Endothelial cell of umbilical vein (primary cell): ENCODE measurements around the gene EFS. TPM values are rescaled to one million over a fixed set of nuclear protein-coding genes. Genes with fewer than 3 reads are reported as not detected.

Experiments
- BruUV-seq: library from RNA; stranded (reverse); fragments of 400-500 nt; replicated peaks from 2 replicates; lab custom pipeline; 2021; lab: Mats Ljungman, UMichigan
- CTCF ChIA-PET: fragments of 300-600, 350-600 bp; sonication (Branson Sonifier 250); formaldehyde crosslinking; loops from one replicate; lab custom pipeline; 2021; ENCODE audit warnings: antibody characterized with exemption, inconsistent platforms; lab: Charles Lee
- POLR2A ChIA-PET: fragments of 300-600, 350-600 bp; sonication (Branson Sonifier 250); formaldehyde crosslinking; loops from one replicate; lab custom pipeline; 2021; ENCODE audit warnings: antibody characterized with exemption, inconsistent platforms; lab: Charles Lee
- DNase-seq: peaks from one replicate; pipeline ENCODE4 v3.0.0-alpha.2; 2011; ENCODE audit warnings: low read depth, low spot score
- FAIRE-seq: peaks from 2 replicates; lab custom pipeline; 2011; peaks lifted over from hg19 to GRCh38; lab: Jason Lieb, UNC
- H2AFZ ChIP-seq: 2 replicates; pipeline ENCODE4 v1.6.0; 2012; ENCODE audit warnings: low read depth, low read length, control low read depth, inconsistent platforms
- H3K27ac ChIP-seq: 2 replicates; pipeline ENCODE4 v1.5.1; 2011; ENCODE audit warnings: low read depth, mild to moderate bottlenecking, control low read depth, low read length, moderate library complexity; ENCODE audit not compliant: insufficient read depth
- H3K27me3 ChIP-seq, 2 experiments: 2 replicates each; pipeline versions ENCODE4 v1.6.0 to v1.6.1; 2011; ENCODE audit warnings: low read length in 2 of 2, mixed read lengths in 1 of 2; ENCODE audit not compliant: control insufficient read depth in 2 of 2, insufficient read depth in 2 of 2
- H3K36me3 ChIP-seq, 2 experiments: 2 replicates in 1 of 2; 3 replicates in 1 of 2; pipeline ENCODE4 v1.5.1; 2011; ENCODE audit warnings: low read length in 2 of 2, mild to moderate bottlenecking in 1 of 2, moderate library complexity in 1 of 2; ENCODE audit not compliant: control insufficient read depth in 2 of 2, insufficient read depth in 2 of 2; ENCODE audit errors: extremely low read depth in 1 of 2
- H3K4me1 ChIP-seq: 3 replicates; pipeline ENCODE4 v1.5.1; 2011; ENCODE audit warnings: mild to moderate bottlenecking, low read length; ENCODE audit not compliant: control insufficient read depth, insufficient read depth; ENCODE audit errors: extremely low read depth
- H3K4me2 ChIP-seq: 2 replicates; pipeline ENCODE4 v1.6.1; 2011; ENCODE audit warnings: low read length, control low read depth, mixed read lengths; ENCODE audit not compliant: insufficient read depth
- H3K4me3 ChIP-seq, 3 experiments: fragments of 200-600 bp in 1 of 3; sonication (generic), shearing (Covaris generic) in 1 of 3; replicated peaks in 1 of 3; 2 replicates each; pipeline ENCODE4 v1.5.1; 2011 to 2016; ENCODE audit warnings: control low read depth in 3 of 3, low read length in 3 of 3, mild to moderate bottlenecking in 2 of 3, inconsistent platforms in 1 of 3, low read depth in 1 of 3, moderate library complexity in 1 of 3; ENCODE audit not compliant: insufficient read depth in 1 of 3
- H3K79me2 ChIP-seq: 2 replicates; pipeline ENCODE4 v1.6.0; 2012; ENCODE audit warnings: low read length, inconsistent platforms; ENCODE audit not compliant: control insufficient read depth, insufficient read depth
- H3K9ac ChIP-seq: replicated peaks from 2 replicates; pipeline ENCODE3; 2011; ENCODE audit warnings: low read length, control low read depth; ENCODE audit not compliant: insufficient read depth; ENCODE audit errors: extremely low read depth
- H3K9me1 ChIP-seq: replicated peaks from 3 replicates; pipeline ENCODE4 v1.6.0; 2011; ENCODE audit warnings: mild to moderate bottlenecking, low read length; ENCODE audit not compliant: control insufficient read depth, insufficient read depth; ENCODE audit errors: extremely low read depth
- H3K9me3 ChIP-seq: replicated peaks from 2 replicates; pipeline ENCODE4 v1.5.1; 2012; ENCODE audit warnings: low read length, inconsistent platforms; ENCODE audit not compliant: control insufficient read depth, insufficient read depth
- H4K20me1 ChIP-seq: replicated peaks from 2 replicates; pipeline ENCODE3; 2011; ENCODE audit warnings: mild to moderate bottlenecking, low read length; ENCODE audit not compliant: control insufficient read depth, insufficient read depth; ENCODE audit errors: extremely low read depth
- EZH2 ChIP-seq: IDR thresholded peaks from 2 replicates; pipeline ENCODE4 v1.6.1; 2012; ENCODE audit warnings: borderline replicate concordance, low read depth, mild to moderate bottlenecking, moderate library complexity, low read length, inconsistent platforms; ENCODE audit not compliant: severe bottlenecking
- FOS ChIP-seq: IDR thresholded peaks from 2 replicates; pipeline ENCODE4 v1.6.1; 2011; ENCODE audit warnings: mild to moderate bottlenecking, low read length, moderate library complexity, borderline replicate concordance; ENCODE audit not compliant: insufficient read depth
- GATA2 ChIP-seq: IDR thresholded peaks from 2 replicates; pipeline ENCODE4 v1.7.0; 2011; ENCODE audit warnings: low read depth, mild to moderate bottlenecking, moderate library complexity, mixed read lengths, low read length; ENCODE audit not compliant: insufficient read length, insufficient read depth
- JUN ChIP-seq: IDR thresholded peaks from 2 replicates; pipeline ENCODE4 v1.6.1; 2011; ENCODE audit warnings: borderline replicate concordance, low read depth; ENCODE audit not compliant: insufficient read length, insufficient read depth
- MYC ChIP-seq: IDR thresholded peaks from one replicate; pipeline ENCODE4 v1.6.1; 2011; ENCODE audit warnings: mild to moderate bottlenecking, low read depth, low read length
- POLR2A ChIP-seq: IDR thresholded peaks from 2 replicates; pipeline ENCODE4 v1.6.1; 2012; ENCODE audit warnings: low read depth, mild to moderate bottlenecking, control low read depth, low read length
- POLR2AphosphoS5 ChIP-seq: IDR thresholded peaks from 2 replicates; pipeline ENCODE4 v1.6.1; 2012; ENCODE audit warnings: low read depth, mild to moderate bottlenecking, control low read depth, low read length, moderate library complexity; ENCODE audit not compliant: insufficient read depth
- dilution Hi-C: fragments of 300-500 bp; cut with MboI; formaldehyde crosslinking; loops from one replicate; pipeline ENCODE4 v1.15.0; 2019; ENCODE audit warnings: low sequenced_read_pairs; ENCODE audit not compliant: extremely low pct_ligation_motif_present
- intact Hi-C: fragments of 100-400 bp; cut with micrococcal nuclease; formaldehyde crosslinking; loops from one replicate; pipeline ENCODE4 v1.10.0; 2022
- polyA plus RNA-seq, 4 experiments: library from polyadenylated mRNA; depleted of rRNA in 3 of 4; stranded (reverse) in 3 of 4; unstranded in 1 of 4; fragments of >200 nt; gene quantifications; 2 replicates each; pipeline versions ENCODE4 v1.2.1 to v1.2.3, GENCODE V29; 2011 to 2012; ENCODE audit warnings: missing spikeins in 1 of 4
- total RNA-seq: library from RNA; stranded (reverse); gene quantifications from 2 replicates; pipeline ENCODE4 v1.2.3, GENCODE V29; 2021
- TF ChIP-seq, protein P1 (sequence below): IDR thresholded peaks from 2 replicates; pipeline ENCODE4 v1.6.1; 2011; ENCODE audit not compliant: insufficient read depth, insufficient read length
- TF ChIP-seq, protein P2 (sequence below), 2 donors: IDR thresholded peaks; 1 replicate in 1 of 2; 2 replicates in 1 of 2; pipeline ENCODE4 v1.5.1; 2011; ENCODE audit warnings: low read length in 2 of 2, mild to moderate bottlenecking in 2 of 2, moderate library complexity in 2 of 2, control low read depth in 1 of 2, inconsistent platforms in 1 of 2, low read depth in 1 of 2; ENCODE audit not compliant: insufficient read depth in 1 of 2; ENCODE audit errors: extremely low read depth in 1 of 2

EFS gene
- total and polyA plus RNA-seq, 2 donors (not counting 3 experiments of a cell fraction or from before 2014, with no cell fraction given) = 0.03 to 0.13 TPM

DNA sequence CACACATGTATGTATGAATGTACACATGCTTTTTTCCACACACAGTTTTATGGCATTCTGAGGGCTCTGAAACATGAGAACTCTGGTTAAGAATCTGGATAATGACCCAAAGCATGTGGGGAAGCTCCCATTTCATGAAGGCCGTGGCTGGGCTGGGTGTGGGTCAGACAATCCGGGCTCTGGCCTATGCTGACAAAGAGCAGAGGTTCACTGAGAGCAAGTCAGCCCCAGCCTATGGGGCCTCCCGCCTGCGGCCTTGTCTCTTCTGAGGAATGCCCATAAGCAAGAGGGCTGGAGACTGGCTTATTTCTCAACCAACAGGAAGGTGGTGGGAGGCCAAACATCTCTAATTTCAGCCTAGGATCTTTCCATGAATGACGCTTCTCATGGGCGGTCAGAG lies 34.6 kb upstream of the EFS start:
- no peak overlapping the region for H3K4me3 ChIP-seq
- no peak overlapping the region for H3K9ac ChIP-seq
- H3K9me3 ChIP-seq = no peaks in the 10 kb centered on the region
- no peak overlapping the region for H3K4me2 ChIP-seq
- no TSS peak for BruUV-seq
- H3K4me1 ChIP-seq = no peaks in the 10 kb centered on the region
- no peaks in the 10 kb centered on the region for H3K36me3 ChIP-seq
- no peak for FAIRE-seq
- H3K9me1 ChIP-seq = no peaks in the 10 kb centered on the region
- no peak for TF ChIP-seq POLR2AphosphoS5
- no peak for TF ChIP-seq JUN
- TF ChIP-seq, protein P1, sequence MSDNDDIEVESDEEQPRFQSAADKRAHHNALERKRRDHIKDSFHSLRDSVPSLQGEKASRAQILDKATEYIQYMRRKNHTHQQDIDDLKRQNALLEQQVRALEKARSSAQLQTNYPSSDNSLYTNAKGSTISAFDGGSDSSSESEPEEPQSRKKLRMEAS = no peak
- TF ChIP-seq, protein P2, sequence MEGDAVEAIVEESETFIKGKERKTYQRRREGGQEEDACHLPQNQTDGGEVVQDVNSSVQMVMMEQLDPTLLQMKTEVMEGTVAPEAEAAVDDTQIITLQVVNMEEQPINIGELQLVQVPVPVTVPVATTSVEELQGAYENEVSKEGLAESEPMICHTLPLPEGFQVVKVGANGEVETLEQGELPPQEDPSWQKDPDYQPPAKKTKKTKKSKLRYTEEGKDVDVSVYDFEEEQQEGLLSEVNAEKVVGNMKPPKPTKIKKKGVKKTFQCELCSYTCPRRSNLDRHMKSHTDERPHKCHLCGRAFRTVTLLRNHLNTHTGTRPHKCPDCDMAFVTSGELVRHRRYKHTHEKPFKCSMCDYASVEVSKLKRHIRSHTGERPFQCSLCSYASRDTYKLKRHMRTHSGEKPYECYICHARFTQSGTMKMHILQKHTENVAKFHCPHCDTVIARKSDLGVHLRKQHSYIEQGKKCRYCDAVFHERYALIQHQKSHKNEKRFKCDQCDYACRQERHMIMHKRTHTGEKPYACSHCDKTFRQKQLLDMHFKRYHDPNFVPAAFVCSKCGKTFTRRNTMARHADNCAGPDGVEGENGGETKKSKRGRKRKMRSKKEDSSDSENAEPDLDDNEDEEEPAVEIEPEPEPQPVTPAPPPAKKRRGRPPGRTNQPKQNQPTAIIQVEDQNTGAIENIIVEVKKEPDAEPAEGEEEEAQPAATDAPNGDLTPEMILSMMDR (IDR thresholded peaks at IDR 0.05; ENCODE audit: extremely low read depth in 1 of 2, insufficient read depth in 1 of 2, low read depth in 1 of 2, low read length in 2 of 2) = no peak
- TF ChIP-seq EZH2 = no peak
- TF ChIP-seq GATA2 = no peak
- TF ChIP-seq FOS = no peak
- TF ChIP-seq POLR2A = no peak
- TF ChIP-seq MYC = no peak
- POLR2A ChIA-PET = no interaction called here
- intact Hi-C loops (no loop called here), dilution Hi-C loops (no loop called here)
- no peaks in the 10 kb centered on the region for H3K27me3 ChIP-seq
- H2AFZ ChIP-seq = no peak overlapping the region
- no peak for DNase-seq
- no peaks in the 10 kb centered on the region for H4K20me1 ChIP-seq
- CTCF ChIA-PET = no interaction called here
- no peak overlapping the region for H3K27ac ChIP-seq
- no peaks in the 10 kb centered on the region for H3K79me2 ChIP-seq
